Amygdala (tissue), 56 donors: Measurements from ENCODE around the gene EMSY.
A peak's percentile ranks its signal among the peaks of the same experiment; 100 is the strongest.
"Not testable (repeated sequence)": the region's sequence is repeated elsewhere in the genome, so short reads cannot be mapped to it uniquely, and the experiment has no call there.

Experiments used
- DNase-seq, 56 donors: peaks; one replicate each; lab custom pipeline; 2025; lab: John Stamatoyannopoulos, UW

The EMSY gene

DNA sequence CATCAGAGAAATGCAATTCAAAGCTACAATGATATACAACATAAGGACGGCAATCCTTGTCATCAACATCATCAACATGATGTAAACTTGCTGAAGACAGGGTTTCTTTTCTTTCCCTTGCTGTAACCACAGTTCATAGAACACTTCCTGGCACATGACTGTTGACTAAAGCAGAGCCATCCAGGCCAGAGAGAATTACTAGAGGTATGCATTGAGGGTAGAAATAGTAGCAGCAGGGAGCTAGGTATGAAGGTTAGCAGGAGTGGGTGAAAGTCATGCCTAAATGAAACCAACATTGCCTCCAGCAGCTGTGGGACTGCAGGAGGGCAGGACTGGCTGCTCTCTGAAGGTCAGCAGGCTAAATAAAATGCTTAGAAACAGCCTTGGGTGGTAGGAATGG, 122.0 kb downstream of the EMSY start:
- DNase-seq, result no peak

DNA sequence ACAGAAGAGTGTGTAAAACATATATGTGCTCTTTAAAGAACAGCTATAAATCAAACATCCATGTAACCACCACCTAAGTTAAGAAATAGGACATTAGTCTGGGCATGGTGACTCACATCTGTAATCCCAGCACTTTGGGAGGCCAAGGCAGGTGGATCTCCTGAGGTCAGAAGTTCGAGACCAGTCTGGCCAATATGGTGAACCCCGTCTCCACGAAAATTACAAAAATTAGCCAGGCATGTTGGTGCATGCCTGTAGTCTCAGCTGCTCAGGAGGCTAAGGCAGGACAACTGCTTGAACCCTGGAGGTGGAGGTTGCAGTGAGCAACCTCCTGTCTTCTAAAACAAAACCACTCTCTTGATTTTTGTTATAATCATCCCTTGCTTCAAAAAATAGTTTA, 122.4 kb downstream of the EMSY start:
- no peak for DNase-seq

DNA sequence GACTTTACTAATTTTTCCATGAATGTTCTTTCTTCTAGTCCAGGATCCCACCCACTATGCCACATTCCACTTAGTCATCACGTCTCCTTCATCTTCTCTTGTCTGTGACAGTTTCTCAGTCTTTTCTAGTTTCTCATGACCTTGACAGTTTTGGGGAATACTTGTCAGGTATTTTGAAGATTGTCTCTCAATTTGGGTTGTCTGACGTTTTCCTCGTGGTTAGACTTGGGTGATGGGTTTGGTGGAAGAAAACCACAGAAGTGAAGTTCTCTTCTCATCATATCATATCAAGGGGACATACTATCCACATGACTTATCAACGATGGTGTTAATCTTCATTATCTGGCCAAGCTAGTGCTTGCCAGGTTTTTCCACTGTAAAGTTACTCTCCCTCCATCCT, 123.3 kb downstream of the EMSY start:
- no peak for DNase-seq

DNA sequence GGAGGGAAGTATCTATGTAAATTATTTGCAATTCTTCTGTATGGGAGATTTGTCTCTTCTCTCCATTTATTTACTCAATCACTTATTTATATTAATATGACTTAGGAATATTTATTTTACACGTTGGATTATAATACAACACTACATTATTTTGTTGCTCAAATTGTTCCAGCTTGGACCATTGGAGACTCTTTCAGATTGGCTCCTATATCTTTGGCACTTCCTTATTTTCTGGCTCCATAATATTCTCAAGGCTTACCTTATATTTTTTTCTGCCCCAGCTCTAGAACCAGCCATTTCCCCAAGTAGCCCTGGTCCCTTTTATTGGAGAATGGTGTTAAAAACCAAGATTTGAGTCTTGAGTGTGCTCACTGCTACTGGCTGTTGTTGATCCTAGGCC, 123.8 kb downstream of the EMSY start:
- no peak for DNase-seq

GRCh38 chr11:76572181-76572875, 127.5 kb downstream of the EMSY start:
- not testable (repeated sequence) for DNase-seq

DNA sequence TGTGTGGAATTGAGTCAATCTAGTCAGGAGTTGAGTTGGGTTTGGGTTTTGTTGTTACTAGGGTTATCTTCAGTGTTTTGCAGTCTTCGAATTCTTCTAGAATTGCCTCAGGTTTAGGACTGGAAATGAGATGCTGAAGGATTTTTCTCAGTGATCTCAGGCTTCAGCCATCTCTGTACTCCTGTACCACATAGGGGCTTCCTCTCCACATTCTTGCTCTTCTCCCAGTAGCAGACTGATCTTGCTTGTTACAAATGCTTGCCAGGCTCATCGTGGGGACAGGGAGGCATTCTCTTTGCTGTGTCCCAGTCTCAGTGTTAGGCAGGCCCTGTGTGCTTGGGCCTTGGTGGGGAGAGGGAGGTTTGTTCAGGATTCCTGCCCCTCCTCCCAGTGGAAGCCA, 129.6 kb downstream of the EMSY start:
- DNase-seq, result no peak

- no peak for DNase-seq
These were observed 130.1 kb downstream of the EMSY start for GRCh38 chr11:76574879-76575278.

DNA sequence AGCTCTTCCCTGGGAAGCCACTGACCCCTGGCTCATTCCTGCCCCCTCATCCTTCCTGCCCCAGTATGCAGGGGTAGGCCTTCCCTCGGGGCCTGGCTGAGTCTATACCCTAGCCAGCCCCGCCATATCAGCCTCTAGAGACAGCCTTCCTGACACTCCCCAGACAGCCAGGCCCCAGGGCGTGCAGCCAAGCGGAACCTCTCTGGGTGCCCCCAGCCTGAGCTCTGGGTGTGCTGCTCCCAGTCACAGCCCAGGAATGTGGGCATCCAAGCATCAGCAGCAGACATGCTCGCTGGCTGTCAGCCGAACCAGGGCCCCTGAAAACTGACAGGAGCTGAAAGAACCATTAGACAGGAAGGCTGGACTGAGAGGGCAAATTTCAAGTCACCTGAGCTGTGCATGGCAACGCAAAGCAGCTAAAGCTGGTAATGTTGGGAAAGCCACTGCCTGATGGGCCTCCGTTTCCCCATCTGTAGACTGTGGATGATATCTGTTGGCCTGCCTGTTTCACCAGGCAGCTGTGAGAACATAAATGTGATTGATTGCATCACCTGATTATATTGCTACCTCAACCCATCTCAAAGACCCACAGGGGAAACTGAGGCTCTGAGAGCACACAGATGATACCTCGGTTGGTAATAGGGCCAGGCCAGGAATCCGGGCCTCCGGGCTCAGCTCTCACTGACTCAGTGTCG, 132.6 kb downstream of the EMSY start:
- DNase-seq, result no peak

DNA sequence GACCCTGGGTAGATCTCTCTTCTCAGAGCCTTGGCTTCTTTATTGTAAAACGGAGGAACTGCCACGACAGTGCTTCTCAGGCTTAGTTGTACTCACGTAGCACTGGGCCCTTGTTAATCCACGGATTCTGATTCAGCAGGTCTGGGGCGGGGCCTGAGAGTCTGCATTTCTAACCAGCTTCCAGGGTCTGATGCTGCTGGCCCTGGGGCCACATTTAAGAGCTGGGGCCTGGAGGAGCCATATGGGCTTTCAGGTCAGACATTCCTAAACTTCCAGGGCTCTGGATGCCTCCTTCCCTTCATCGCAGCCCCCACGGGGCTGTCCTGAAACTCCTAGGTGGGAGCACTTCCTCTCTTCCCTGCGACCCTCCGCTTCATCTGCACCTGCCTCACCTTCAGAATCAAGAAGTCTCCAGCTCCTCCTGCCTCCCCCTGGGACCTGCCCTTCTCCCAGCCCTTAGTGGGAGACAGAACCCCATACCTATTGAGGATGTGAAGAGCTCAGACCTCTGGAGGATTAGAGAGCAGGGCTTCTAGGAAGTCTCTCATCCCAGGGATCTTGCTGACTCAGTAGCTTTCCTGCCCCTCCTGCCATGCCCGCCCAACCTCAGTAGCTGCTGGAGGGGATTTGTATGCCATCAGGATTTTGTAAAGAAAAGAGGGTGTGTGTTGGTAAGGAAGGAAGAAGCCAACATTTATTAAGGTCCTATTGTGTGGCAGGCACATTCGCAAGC, 133.3 kb downstream of the EMSY start:
- no peak for DNase-seq

GRCh38 chr11:76578654-76579055, 133.8 kb downstream of the EMSY start:
- no peak for DNase-seq

DNA sequence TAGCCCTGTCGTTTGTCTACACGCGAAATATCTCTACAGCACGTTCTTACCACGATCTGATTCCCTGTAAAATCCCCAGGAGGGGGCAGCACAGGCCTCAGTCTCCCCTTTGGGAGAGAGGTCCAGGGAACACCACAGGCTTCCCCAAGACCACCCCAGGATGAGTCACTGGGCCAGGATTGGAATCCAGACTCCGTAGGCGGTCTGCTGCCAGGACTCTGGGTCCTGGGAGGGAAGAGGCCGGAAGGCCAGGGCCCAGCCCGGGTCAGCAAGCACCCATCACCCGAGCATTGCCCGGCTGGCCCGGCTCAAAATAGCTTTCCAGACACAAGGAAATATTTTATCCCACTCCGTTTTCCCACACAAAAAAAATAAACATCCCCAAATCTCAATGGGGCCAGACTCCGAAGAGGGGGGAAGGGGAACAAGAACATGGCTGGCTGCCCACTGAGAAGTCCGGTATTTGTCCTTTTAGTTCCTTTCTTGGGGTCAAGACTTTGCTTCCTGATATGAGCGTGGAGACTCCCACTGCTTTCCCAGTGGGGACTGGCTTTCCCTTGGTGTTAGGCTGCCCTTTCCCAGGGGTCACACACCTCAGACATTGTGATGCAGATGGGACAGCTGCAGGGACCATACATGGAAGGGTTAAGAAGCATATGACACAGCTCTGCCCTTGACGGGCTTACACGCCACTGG, 134.4 kb downstream of the EMSY start:
- DNase-seq, result no peak

DNA sequence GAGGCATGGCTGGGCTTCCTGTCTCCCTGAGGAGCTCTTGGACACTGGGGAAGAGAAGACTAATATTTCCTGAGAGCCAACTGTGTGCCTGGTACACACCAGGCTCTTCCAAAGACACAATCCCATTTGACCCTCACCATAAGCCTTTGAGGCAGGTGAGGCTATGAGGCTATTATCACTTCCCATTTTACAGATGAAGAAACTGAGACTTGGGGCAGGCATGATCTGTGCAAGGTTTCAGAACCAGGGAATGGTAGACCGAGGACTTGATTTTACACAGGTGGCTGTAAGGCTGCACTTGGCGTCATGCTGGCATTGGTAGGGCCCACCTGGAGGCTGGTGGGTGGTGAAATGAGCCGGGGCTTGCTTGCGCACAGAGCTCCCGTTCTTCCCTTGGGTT, 134.9 kb downstream of the EMSY start:
- DNase-seq, result no peak

- not testable (repeated sequence) for DNase-seq
These were observed 137.7 kb downstream of the EMSY start for GRCh38 chr11:76582471-76582870.

DNA sequence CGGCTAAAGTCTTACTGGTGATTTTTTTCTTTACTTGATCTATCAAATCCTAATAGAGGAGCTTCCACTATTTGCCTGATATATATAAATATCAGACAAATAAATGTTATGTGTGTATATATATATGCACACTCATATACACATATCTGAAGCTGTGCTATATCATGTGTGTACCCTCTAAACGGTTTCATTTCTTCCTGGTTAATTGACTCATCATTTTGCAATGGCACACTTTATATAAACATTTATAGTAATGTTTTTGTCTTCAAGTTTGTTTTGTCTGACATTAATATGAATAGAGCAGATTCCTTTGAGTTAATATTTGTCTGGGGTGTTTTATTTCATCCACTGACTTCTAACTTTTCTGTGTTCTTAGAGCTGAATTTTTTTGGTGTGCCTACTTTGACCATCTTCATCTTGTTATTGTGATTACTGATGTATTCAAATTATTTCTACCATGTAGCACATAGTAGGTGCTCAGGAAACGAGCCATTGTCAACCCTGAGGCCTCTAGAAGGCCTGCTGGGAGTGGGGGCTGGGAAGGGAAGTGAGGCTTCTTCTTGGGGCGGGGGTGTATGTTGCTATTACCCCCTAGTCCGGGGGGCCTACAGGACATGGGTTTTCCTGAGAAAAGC, 143.1 kb downstream of the EMSY start:
- DNase-seq, result no peak

- peak in 1 of 56 donors; percentile 26 for DNase-seq
These were observed 143.9 kb downstream of the EMSY start for GRCh38 chr11:76588455-76589325.

GRCh38 chr11:76589477-76589876, 144.7 kb downstream of the EMSY start:
- no peak for DNase-seq

DNA sequence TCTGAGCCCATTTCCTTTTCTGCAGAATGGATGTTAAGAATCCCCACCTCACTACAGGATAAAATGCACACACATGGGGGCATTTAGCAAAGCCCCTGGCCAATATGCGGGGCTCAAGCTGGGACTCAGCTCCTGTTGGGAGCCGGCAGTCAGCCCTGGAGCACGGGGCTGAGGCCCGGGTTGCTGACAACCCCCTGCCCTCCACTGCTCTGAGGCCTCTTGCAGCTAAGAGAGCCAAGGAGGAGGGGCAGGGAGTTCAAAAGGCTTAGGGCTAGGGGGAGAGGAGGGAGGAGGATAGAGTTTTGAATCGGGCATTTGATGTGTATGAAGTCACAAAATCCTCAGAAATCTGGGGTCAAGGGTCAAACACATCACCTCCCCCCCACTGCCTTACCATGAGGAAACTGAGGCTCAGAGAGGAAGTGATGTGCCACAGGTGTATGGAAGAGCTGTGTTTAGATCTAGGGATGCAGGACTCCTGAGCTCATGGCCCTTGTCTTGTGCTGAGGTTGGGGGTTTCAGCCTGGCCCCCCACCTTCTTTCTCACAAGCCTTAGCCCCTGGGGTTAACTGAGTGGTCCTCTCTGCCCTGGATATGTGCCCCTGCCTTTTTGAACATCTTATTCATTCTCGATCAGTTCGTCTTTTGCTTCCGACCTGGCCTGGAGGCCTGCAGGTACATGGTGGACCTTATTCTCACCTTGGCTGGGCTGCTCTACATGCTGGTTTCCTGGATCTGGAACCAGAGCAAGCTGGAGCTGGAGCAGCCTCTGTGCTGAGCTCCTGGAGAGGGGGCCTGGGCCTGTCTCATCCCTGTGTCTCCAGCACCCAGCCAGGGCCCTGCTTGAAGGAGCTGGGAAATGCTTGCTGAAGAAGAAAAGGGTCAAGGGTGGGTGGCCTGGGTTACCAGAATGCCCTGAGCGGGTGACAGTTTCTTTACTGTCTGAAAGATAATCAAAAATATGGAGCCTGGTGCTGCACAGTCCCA, 145.4 kb downstream of the EMSY start:
- no peak for DNase-seq

GRCh38 chr11:76591416-76591815, 146.6 kb downstream of the EMSY start:
- no peak for DNase-seq
